IPS DF 6.9 (cell line): ENCODE data around the gene ADGRG4.

Experiments
- DNase-seq: peaks from one replicate; pipeline ENCODE4 v3.0.0-alpha.2; 2013; ENCODE audit warnings: low read depth, low spot score
- H3K27ac ChIP-seq: one replicate; pipeline ENCODE4 v1.5.1; 2013; ENCODE audit warnings: low read length, control low read depth
- H3K27me3 ChIP-seq: 2 replicates; pipeline ENCODE4 v1.6.1; 2013; ENCODE audit warnings: mild to moderate bottlenecking, low read length; ENCODE audit not compliant: control insufficient read depth, insufficient read depth
- H3K36me3 ChIP-seq: 2 replicates; pipeline ENCODE4 v1.6.1; 2013; ENCODE audit warnings: low read length; ENCODE audit not compliant: control insufficient read depth, insufficient read depth
- H3K4me1 ChIP-seq: 2 replicates; pipeline ENCODE4 v1.6.1; 2013; ENCODE audit warnings: low read length; ENCODE audit not compliant: control insufficient read depth, insufficient read depth
- H3K4me3 ChIP-seq: 2 replicates; pipeline ENCODE4 v1.5.1; 2013; ENCODE audit warnings: mild to moderate bottlenecking, low read length
- H3K9me3 ChIP-seq: 2 replicates; pipeline ENCODE4 v1.6.1; 2013; ENCODE audit warnings: low read length, inconsistent platforms; ENCODE audit not compliant: control insufficient read depth, insufficient read depth
- WGBS: extraction: QIAGEN DNeasy Blood & Tissue Kit; methylation state at CpG from one replicate; pipeline ENCODE4 v1.1.7; 2013; ENCODE audit warnings: mixed read lengths, missing lambda C conversion rate; ENCODE audit not compliant: insufficient read length, insufficient coverage; 5-methylcytosine and 5-hydroxymethylcytosine counted together

Gene ADGRG4

GRCh38 chrX:136295380-136295779, 5.4 kb upstream of the ADGRG4 start:
- Histone ChIP-seq H3K9me3 (no peaks in the 10 kb centered on the region), H3K4me3 (no peak overlapping the region), H3K4me1 (no peaks in the 10 kb centered on the region), H3K27me3 (no peaks in the 10 kb centered on the region), H3K27ac (no peak overlapping the region), H3K36me3 (no peaks in the 10 kb centered on the region)
- WGBS = no CpG with 5 or more reads among the region's 8 CpGs
- DNase-seq = no peak

- Histone ChIP-seq H3K27me3 (no peaks in the 10 kb centered on the region), H3K9me3 (no peaks in the 10 kb centered on the region), H3K27ac (no peak overlapping the region), H3K36me3 (no peaks in the 10 kb centered on the region), H3K4me1 (no peaks in the 10 kb centered on the region), H3K4me3 (no peak overlapping the region)
- DNase-seq = no peak
- no CpG with 5 or more reads among the region's 3 CpGs for WGBS
Measured at GRCh38 chrX:136303041-136303440, 2.3 kb downstream of the ADGRG4 start.

- DNase-seq = no peak
- H3K4me3 ChIP-seq = no peak overlapping the region
- no peak overlapping the region for H3K27ac ChIP-seq
- no CpG with 5 or more reads among the region's 3 CpGs for WGBS
- H3K36me3 ChIP-seq = no peaks in the 10 kb centered on the region
- H3K9me3 ChIP-seq = no peaks in the 10 kb centered on the region
- H3K27me3 ChIP-seq = no peaks in the 10 kb centered on the region
- H3K4me1 ChIP-seq = no peaks in the 10 kb centered on the region
Measured at GRCh38 chrX:136304493-136304892, 3.7 kb downstream of the ADGRG4 start.

- no peak for DNase-seq
- H3K27ac ChIP-seq = no peak overlapping the region
- no peaks in the 10 kb centered on the region for H3K4me1 ChIP-seq
- WGBS = no CpG with 5 or more reads among the region's 1 CpG
- no peak overlapping the region for H3K4me3 ChIP-seq
- H3K9me3 ChIP-seq = no peaks in the 10 kb centered on the region
- H3K27me3 ChIP-seq = no peaks in the 10 kb centered on the region
- H3K36me3 ChIP-seq = no peaks in the 10 kb centered on the region
Measured at GRCh38 chrX:136306182-136306581, 5.4 kb downstream of the ADGRG4 start.

- Histone ChIP-seq H3K9me3 (no peaks in the 10 kb centered on the region), H3K4me3 (no peak overlapping the region), H3K4me1 (no peaks in the 10 kb centered on the region), H3K27me3 (no peaks in the 10 kb centered on the region), H3K36me3 (no peaks in the 10 kb centered on the region), H3K27ac (no peak overlapping the region)
- DNase-seq = no peak
- WGBS = no CpG with 5 or more reads among the region's 1 CpG
Measured at GRCh38 chrX:136307471-136307870, 6.7 kb downstream of the ADGRG4 start.

GRCh38 chrX:136310411-136310810, 9.6 kb downstream of the ADGRG4 start:
- no peak overlapping the region for H3K27ac ChIP-seq
- H3K4me3 ChIP-seq = no peak overlapping the region
- H3K9me3 ChIP-seq = no peaks in the 10 kb centered on the region
- no peaks in the 10 kb centered on the region for H3K36me3 ChIP-seq
- no peaks in the 10 kb centered on the region for H3K27me3 ChIP-seq
- WGBS = no CpG with 5 or more reads among the region's 2 CpGs
- no peak for DNase-seq
- no peaks in the 10 kb centered on the region for H3K4me1 ChIP-seq

- Histone ChIP-seq H3K4me3 (no peak overlapping the region), H3K27ac (no peak overlapping the region), H3K36me3 (no peaks in the 10 kb centered on the region), H3K9me3 (no peaks in the 10 kb centered on the region), H3K4me1 (no peaks in the 10 kb centered on the region), H3K27me3 (no peaks in the 10 kb centered on the region)
- no CpG with 5 or more reads among the region's 2 CpGs for WGBS
- DNase-seq = no peak
Measured at GRCh38 chrX:136318156-136318555, 17.4 kb downstream of the ADGRG4 start.

GRCh38 chrX:136318895-136319597, 18.3 kb downstream of the ADGRG4 start:
- DNase-seq = no peak
- Histone ChIP-seq H3K4me3 (no peak overlapping the region), H3K27me3 (no peaks in the 10 kb centered on the region), H3K4me1 (no peaks in the 10 kb centered on the region), H3K36me3 (no peaks in the 10 kb centered on the region), H3K9me3 (no peaks in the 10 kb centered on the region), H3K27ac (no peak overlapping the region)
- no CpG with 5 or more reads among the region's 8 CpGs for WGBS

- no peaks in the 10 kb centered on the region for H3K36me3 ChIP-seq
- H3K27ac ChIP-seq = no peak overlapping the region
- DNase-seq = no peak
- H3K27me3 ChIP-seq = no peaks in the 10 kb centered on the region
- H3K4me1 ChIP-seq = no peaks in the 10 kb centered on the region
- H3K4me3 ChIP-seq = no peak overlapping the region
- H3K9me3 ChIP-seq = no peaks in the 10 kb centered on the region
Measured at GRCh38 chrX:136319600-136319999, 18.8 kb downstream of the ADGRG4 start.

- DNase-seq = no peak
- Histone ChIP-seq H3K27ac (no peak overlapping the region), H3K4me3 (no peak overlapping the region), H3K9me3 (no peaks in the 10 kb centered on the region), H3K36me3 (no peaks in the 10 kb centered on the region), H3K27me3 (no peaks in the 10 kb centered on the region), H3K4me1 (no peaks in the 10 kb centered on the region)
- WGBS = no CpG with 5 or more reads among the region's 3 CpGs
Measured at GRCh38 chrX:136321532-136321931, 20.8 kb downstream of the ADGRG4 start.

- Histone ChIP-seq H3K9me3 (no peaks in the 10 kb centered on the region), H3K4me1 (no peaks in the 10 kb centered on the region), H3K36me3 (no peaks in the 10 kb centered on the region), H3K27ac (no peak overlapping the region), H3K4me3 (no peak overlapping the region), H3K27me3 (no peaks in the 10 kb centered on the region)
- no CpG with 5 or more reads among the region's 2 CpGs for WGBS
- DNase-seq = no peak
Measured at GRCh38 chrX:136322064-136322463, 21.3 kb downstream of the ADGRG4 start.
